Endothelial cell of umbilical vein (primary cell): ENCODE measurements around the gene ZNF827. TPM values are rescaled to one million over a fixed set of nuclear protein-coding genes. Genes with fewer than 3 reads are reported as not detected.

Experiments
- BruUV-seq: library from RNA; stranded (reverse); fragments of 400-500 nt; replicated peaks from 2 replicates; lab custom pipeline; 2021; lab: Mats Ljungman, UMichigan
- CTCF ChIA-PET: fragments of 300-600, 350-600 bp; sonication (Branson Sonifier 250); formaldehyde crosslinking; loops from one replicate; lab custom pipeline; 2021; ENCODE audit warnings: antibody characterized with exemption, inconsistent platforms; lab: Charles Lee
- POLR2A ChIA-PET: fragments of 300-600, 350-600 bp; sonication (Branson Sonifier 250); formaldehyde crosslinking; loops from one replicate; lab custom pipeline; 2021; ENCODE audit warnings: antibody characterized with exemption, inconsistent platforms; lab: Charles Lee
- DNase-seq: peaks from one replicate; pipeline ENCODE4 v3.0.0-alpha.2; 2011; ENCODE audit warnings: low read depth, low spot score
- FAIRE-seq: peaks from 2 replicates; lab custom pipeline; 2011; peaks lifted over from hg19 to GRCh38; lab: Jason Lieb, UNC
- H2AFZ ChIP-seq: 2 replicates; pipeline ENCODE4 v1.6.0; 2012; ENCODE audit warnings: low read depth, low read length, control low read depth, inconsistent platforms
- H3K27ac ChIP-seq: 2 replicates; pipeline ENCODE4 v1.5.1; 2011; ENCODE audit warnings: low read depth, mild to moderate bottlenecking, control low read depth, low read length, moderate library complexity; ENCODE audit not compliant: insufficient read depth
- H3K27me3 ChIP-seq, 2 experiments: 2 replicates each; pipeline versions ENCODE4 v1.6.0 to v1.6.1; 2011; ENCODE audit warnings: low read length in 2 of 2, mixed read lengths in 1 of 2; ENCODE audit not compliant: control insufficient read depth in 2 of 2, insufficient read depth in 2 of 2
- H3K36me3 ChIP-seq, 2 experiments: 2 replicates in 1 of 2; 3 replicates in 1 of 2; pipeline ENCODE4 v1.5.1; 2011; ENCODE audit warnings: low read length in 2 of 2, mild to moderate bottlenecking in 1 of 2, moderate library complexity in 1 of 2; ENCODE audit not compliant: control insufficient read depth in 2 of 2, insufficient read depth in 2 of 2; ENCODE audit errors: extremely low read depth in 1 of 2
- H3K4me1 ChIP-seq: 3 replicates; pipeline ENCODE4 v1.5.1; 2011; ENCODE audit warnings: mild to moderate bottlenecking, low read length; ENCODE audit not compliant: control insufficient read depth, insufficient read depth; ENCODE audit errors: extremely low read depth
- H3K4me2 ChIP-seq: 2 replicates; pipeline ENCODE4 v1.6.1; 2011; ENCODE audit warnings: low read length, control low read depth, mixed read lengths; ENCODE audit not compliant: insufficient read depth
- H3K4me3 ChIP-seq, 3 experiments: fragments of 200-600 bp in 1 of 3; sonication (generic), shearing (Covaris generic) in 1 of 3; replicated peaks in 1 of 3; 2 replicates each; pipeline ENCODE4 v1.5.1; 2011 to 2016; ENCODE audit warnings: control low read depth in 3 of 3, low read length in 3 of 3, mild to moderate bottlenecking in 2 of 3, inconsistent platforms in 1 of 3, low read depth in 1 of 3, moderate library complexity in 1 of 3; ENCODE audit not compliant: insufficient read depth in 1 of 3
- H3K79me2 ChIP-seq: 2 replicates; pipeline ENCODE4 v1.6.0; 2012; ENCODE audit warnings: low read length, inconsistent platforms; ENCODE audit not compliant: control insufficient read depth, insufficient read depth
- H3K9ac ChIP-seq: replicated peaks from 2 replicates; pipeline ENCODE3; 2011; ENCODE audit warnings: low read length, control low read depth; ENCODE audit not compliant: insufficient read depth; ENCODE audit errors: extremely low read depth
- H3K9me1 ChIP-seq: replicated peaks from 3 replicates; pipeline ENCODE4 v1.6.0; 2011; ENCODE audit warnings: mild to moderate bottlenecking, low read length; ENCODE audit not compliant: control insufficient read depth, insufficient read depth; ENCODE audit errors: extremely low read depth
- H3K9me3 ChIP-seq: replicated peaks from 2 replicates; pipeline ENCODE4 v1.5.1; 2012; ENCODE audit warnings: low read length, inconsistent platforms; ENCODE audit not compliant: control insufficient read depth, insufficient read depth
- H4K20me1 ChIP-seq: replicated peaks from 2 replicates; pipeline ENCODE3; 2011; ENCODE audit warnings: mild to moderate bottlenecking, low read length; ENCODE audit not compliant: control insufficient read depth, insufficient read depth; ENCODE audit errors: extremely low read depth
- CTCF ChIP-seq, 2 donors: IDR thresholded peaks; 1 replicate in 1 of 2; 2 replicates in 1 of 2; pipeline ENCODE4 v1.5.1; 2011; ENCODE audit warnings: low read length in 2 of 2, mild to moderate bottlenecking in 2 of 2, moderate library complexity in 2 of 2, control low read depth in 1 of 2, inconsistent platforms in 1 of 2, low read depth in 1 of 2; ENCODE audit not compliant: insufficient read depth in 1 of 2; ENCODE audit errors: extremely low read depth in 1 of 2
- EZH2 ChIP-seq: IDR thresholded peaks from 2 replicates; pipeline ENCODE4 v1.6.1; 2012; ENCODE audit warnings: borderline replicate concordance, low read depth, mild to moderate bottlenecking, moderate library complexity, low read length, inconsistent platforms; ENCODE audit not compliant: severe bottlenecking
- FOS ChIP-seq: IDR thresholded peaks from 2 replicates; pipeline ENCODE4 v1.6.1; 2011; ENCODE audit warnings: mild to moderate bottlenecking, low read length, moderate library complexity, borderline replicate concordance; ENCODE audit not compliant: insufficient read depth
- MAX ChIP-seq: IDR thresholded peaks from 2 replicates; pipeline ENCODE4 v1.6.1; 2011; ENCODE audit not compliant: insufficient read depth, insufficient read length
- MYC ChIP-seq: IDR thresholded peaks from one replicate; pipeline ENCODE4 v1.6.1; 2011; ENCODE audit warnings: mild to moderate bottlenecking, low read depth, low read length
- POLR2A ChIP-seq: IDR thresholded peaks from 2 replicates; pipeline ENCODE4 v1.6.1; 2012; ENCODE audit warnings: low read depth, mild to moderate bottlenecking, control low read depth, low read length
- POLR2AphosphoS5 ChIP-seq: IDR thresholded peaks from 2 replicates; pipeline ENCODE4 v1.6.1; 2012; ENCODE audit warnings: low read depth, mild to moderate bottlenecking, control low read depth, low read length, moderate library complexity; ENCODE audit not compliant: insufficient read depth
- dilution Hi-C: fragments of 300-500 bp; cut with MboI; formaldehyde crosslinking; loops from one replicate; pipeline ENCODE4 v1.15.0; 2019; ENCODE audit warnings: low sequenced_read_pairs; ENCODE audit not compliant: extremely low pct_ligation_motif_present
- intact Hi-C: fragments of 100-400 bp; cut with micrococcal nuclease; formaldehyde crosslinking; loops from one replicate; pipeline ENCODE4 v1.10.0; 2022
- polyA plus RNA-seq, 4 experiments: library from polyadenylated mRNA; depleted of rRNA in 3 of 4; stranded (reverse) in 3 of 4; unstranded in 1 of 4; fragments of >200 nt; gene quantifications; 2 replicates each; pipeline versions ENCODE4 v1.2.1 to v1.2.3, GENCODE V29; 2011 to 2012; ENCODE audit warnings: missing spikeins in 1 of 4
- total RNA-seq: library from RNA; stranded (reverse); gene quantifications from 2 replicates; pipeline ENCODE4 v1.2.3, GENCODE V29; 2021

The ZNF827 gene
- total and polyA plus RNA-seq, 2 donors (not counting 3 experiments of a cell fraction or from before 2014, with no cell fraction given): 16.9 to 23.7 TPM

- no peaks in the 10 kb centered on the region for H4K20me1 ChIP-seq
- intact Hi-C loops: no loop called here
- no peaks in the 10 kb centered on the region for H3K9me1 ChIP-seq
- DNase-seq (no peak), FAIRE-seq (no peak)
- no peak overlapping the region for H3K4me3 ChIP-seq
- ChIA-PET CTCF (no interaction called here), POLR2A (no interaction called here)
- H3K9ac ChIP-seq: no peak overlapping the region
- H3K27me3 ChIP-seq: no peaks in the 10 kb centered on the region
- H2AFZ ChIP-seq: no peak overlapping the region
- H3K79me2 ChIP-seq: no peaks in the 10 kb centered on the region
- no peak overlapping the region for H3K27ac ChIP-seq
- peaks cover 0 to 3% of the 10 kb centered on the region in 2 experiments for H3K36me3 ChIP-seq
- dilution Hi-C loops: no loop called here
- peaks cover 3% of the 10 kb centered on the region for H3K4me1 ChIP-seq
- no peak for TF ChIP-seq POLR2A
- TF ChIP-seq MYC: no peak
- TF ChIP-seq FOS: no peak
- no peak for TF ChIP-seq MAX
- TF ChIP-seq POLR2AphosphoS5: no peak
- TF ChIP-seq CTCF (IDR thresholded peaks at IDR 0.05; ENCODE audit: extremely low read depth in 1 of 2, insufficient read depth in 1 of 2, low read depth in 1 of 2, low read length in 2 of 2): no peak
- TF ChIP-seq EZH2: no peak
- BruUV-seq: no TSS peak
- H3K9me3 ChIP-seq: no peaks in the 10 kb centered on the region
- no peak overlapping the region for H3K4me2 ChIP-seq
Observed at GRCh38 chr4:145816091-145816490, 122.5 kb downstream of the ZNF827 start.
